ENCODE measurements around the gene C2orf81.

Gene C2orf81

DNA sequence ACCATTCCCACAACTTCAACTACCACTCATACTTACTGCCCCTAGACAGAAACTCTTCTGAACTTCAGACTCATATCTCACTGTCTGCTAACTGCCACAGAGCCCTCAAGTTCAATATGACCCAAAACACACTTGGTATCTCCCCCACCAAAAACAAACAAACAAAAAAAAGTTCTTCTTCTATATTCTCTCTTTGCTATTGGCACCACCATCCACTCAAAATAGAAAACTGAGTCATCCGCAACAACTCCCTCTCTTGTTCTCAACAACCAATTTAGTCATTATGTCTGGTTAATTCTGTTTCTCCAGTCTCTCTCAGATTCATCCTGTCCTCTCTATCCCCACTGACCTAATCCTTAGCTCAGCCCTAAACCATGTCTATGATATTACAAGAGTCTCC is 34.1 kb downstream of the C2orf81 start:
- DNase-seq: no peak

DNA sequence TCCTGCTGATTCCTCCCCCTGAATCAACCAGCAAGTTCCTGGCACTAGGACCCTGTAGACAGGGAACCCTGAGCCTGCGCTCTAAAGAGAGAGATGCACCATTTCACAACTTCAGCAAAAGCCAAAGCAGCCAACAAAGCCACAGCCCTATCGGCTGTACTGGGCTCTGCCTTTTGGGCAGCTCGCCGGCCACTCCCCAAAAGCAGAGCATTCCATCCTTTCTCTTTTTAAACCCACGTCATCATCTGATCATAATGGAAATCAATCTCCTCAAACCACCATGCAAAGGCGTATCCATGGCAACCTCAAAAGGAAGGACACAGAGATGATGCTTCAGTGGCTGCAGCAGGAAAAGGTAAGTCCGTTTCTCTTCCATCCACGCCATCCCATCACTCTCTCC is 36.0 kb downstream of the C2orf81 start:
- DNase-seq: no peak

DNA sequence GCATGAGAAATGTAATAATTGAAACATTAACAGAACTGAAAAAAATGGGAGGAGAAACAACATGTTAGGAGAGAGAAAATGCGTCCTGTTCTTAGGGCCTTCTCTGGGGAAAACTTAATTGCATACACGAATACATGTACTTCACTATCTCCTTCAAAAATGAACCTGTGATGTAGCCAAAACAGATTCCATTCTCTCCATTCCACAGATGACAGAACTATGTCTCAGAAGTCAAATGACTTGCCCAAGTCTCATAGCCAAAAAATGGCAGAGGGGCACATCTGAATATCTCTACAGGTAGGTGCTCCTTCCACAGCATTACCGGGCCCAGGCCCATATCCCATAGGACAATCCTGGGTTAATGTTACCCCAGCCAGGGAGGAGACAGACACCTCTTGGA is 37.4 kb downstream of the C2orf81 start:
- no peak for DNase-seq

DNA sequence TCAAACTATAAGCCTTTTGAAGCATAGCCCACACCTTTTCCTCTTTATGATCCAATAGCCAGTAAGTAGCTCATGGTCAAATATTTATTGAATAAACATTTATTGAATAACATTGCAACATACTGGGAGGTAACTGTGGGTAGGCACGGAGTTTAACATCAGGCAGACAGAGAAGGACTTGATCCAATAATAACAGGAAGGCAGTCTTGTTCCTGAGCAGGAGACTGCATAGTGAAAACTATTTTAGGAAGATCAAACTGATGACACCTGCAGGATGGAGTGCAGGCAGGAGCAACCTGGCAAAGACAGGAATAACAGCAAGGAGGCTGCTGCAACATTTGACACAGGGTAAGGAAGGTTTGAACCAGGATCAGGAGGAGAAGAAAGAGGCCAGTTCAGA is 38.2 kb downstream of the C2orf81 start:
- DNase-seq: no peak

DNA sequence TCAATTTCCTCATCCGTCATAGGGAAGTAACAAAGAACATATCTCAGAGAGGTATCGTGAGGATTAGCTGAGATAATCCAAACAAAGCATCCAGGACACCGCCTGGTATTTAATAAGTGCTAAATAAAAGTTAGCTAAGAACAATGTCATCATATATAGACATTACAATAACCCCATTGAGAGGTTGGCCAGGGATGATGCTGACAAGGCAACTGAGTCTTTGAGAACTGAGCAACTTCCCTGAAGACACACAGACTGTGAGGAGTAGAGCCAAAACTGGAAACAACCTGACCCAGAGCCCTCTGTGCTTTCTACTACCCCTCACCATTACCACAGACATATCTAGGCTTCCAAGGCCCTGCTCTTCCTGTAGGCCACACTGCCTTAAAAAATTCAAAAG is 39.7 kb downstream of the C2orf81 start:
- DNase-seq: no peak

DNA sequence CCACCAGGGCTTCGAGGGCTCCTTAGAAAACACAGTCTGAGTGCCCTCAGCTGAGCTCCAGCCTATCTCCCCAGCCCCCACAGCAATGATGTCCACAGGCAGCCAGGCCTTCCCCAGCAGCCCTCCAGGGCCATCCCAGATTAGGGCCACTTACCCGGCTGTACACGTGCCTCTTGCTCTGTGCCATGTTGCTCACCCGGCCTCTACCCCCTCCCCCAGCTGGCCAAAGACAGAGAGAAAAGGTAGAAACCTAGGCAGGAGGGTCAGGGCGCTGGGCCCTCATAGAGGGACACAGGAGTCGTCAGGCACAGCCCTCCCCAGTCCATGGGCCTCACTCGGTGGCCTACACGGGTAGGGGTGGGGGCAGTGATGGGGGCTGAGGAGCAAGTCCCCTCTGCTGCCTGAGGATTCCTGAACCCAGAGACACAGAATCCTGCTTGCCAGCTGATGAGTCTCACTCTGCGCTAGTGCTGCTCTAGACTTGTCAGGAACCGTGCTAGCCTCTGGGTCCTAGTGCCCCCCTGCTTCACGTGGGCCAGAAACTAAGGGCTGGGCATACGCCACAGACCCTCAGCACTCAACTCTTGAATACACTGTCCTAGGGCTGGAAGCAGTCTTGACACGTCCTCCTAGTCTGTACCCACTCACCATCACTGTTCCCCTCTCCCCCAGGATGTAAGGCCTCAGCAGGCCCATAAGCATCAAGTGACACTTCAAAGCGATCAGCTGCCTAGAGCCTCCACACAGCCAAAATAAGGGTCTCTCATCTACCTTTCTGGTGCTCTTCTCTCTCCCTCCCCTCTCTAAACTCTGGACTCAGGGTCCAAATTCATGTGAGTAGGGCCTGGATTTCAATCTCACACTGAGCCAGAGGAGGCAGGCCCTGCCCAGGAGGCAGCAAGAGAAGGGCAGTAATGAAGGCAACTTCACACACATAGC is 41.3 kb downstream of the C2orf81 start, which contains the start of gene DCTN1:
TSS of gene DCTN1 (minus strand) at position 461 of the 939 bp plus-strand sequence. CDS start at position 187, 274 bp downstream.
- DNase-seq: peak; percentile 57

DNA sequence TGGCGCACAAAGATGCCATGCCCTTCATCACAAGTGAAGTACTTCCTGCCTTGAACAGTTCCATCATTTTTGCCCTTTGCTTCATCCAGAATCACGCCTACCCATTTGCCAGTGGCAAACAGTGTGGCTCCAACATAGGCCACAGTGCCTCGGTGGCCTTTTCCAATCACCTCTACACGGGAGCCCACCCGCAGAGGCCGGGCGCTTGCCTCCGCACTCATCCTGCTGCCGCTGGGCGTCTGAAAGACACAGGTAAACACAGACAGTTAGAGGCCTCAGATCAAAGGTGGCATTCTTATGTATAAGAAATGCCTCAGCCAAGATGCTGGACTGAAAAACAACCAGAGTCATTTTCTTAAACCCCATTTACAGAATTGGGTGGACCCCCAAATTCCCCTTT is 43.4 kb downstream of the C2orf81 start:
- DNase-seq: no peak

DNA sequence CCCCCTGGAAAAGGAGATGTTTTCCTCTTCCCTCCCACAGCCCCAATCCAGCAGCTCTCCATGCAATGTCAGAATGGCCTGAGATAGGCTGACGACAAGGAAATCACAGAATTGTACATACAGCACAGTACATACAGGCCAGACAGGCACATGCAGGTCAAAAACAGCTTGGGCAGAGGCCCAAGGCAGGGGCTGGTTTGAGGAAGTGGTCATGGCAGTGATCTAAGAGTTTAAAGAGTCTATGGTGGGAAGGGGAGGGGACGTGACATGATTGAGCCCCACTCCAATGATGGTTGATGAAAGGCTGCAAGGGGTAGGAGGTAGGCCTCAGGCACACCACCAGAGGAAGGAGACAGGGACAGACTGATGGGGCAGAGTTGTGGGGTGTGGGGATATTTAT is 45.6 kb downstream of the C2orf81 start:
- no peak for DNase-seq

DNA sequence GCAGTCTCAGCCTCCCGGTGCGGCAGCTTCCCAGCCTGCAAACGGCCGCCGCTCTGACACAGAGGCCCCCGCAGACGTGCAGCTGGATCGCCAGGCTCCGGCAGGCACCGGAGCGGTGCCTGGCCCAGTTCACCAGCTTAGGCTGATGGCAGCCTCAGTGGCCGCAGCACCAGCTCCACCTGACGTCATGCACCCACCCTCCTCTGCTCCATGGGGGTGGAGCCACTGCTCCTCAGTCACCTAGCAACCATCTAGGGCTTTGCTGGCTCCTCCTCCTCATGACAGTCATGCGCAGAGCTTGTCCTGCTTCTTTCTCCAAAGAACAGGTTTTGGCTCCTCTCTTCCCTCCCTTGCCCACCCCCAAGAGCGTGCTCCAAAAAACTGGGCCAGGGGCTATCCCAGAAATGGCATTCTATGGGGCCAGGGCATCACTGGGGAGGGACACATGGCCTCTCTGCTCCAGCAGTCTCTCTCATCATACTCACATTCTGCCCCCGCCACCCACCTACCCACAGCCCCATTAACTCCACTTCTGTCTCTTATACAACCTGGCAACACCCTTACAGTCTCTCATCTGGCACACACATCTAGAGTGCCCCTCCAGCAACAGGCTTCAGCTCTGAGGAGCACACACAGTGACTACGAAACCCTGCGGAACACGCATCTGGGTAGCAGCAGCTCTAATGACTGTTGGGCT is 46.8 kb downstream of the C2orf81 start:
- DNase-seq: no peak

DNA sequence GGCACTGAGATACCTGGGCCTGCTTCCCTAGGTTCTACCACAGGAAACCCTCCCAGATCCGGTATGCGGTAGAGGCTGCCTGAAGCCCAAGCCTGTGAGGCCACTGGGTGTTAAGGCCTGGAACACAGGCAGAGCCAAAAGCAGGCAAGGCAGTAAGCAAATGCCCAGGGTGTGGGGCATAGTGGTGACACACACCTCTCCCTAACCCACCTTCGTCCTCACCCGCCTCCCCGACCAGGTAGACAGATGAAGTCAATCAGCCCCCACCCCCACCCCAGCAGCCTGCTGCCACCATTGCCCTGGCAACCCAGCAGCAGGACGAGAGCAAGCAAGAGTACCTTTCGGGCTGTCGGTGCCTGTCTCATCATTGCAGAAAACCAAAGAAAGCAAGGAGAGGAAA is 47.4 kb downstream of the C2orf81 start:
- DNase-seq: no peak

DNA sequence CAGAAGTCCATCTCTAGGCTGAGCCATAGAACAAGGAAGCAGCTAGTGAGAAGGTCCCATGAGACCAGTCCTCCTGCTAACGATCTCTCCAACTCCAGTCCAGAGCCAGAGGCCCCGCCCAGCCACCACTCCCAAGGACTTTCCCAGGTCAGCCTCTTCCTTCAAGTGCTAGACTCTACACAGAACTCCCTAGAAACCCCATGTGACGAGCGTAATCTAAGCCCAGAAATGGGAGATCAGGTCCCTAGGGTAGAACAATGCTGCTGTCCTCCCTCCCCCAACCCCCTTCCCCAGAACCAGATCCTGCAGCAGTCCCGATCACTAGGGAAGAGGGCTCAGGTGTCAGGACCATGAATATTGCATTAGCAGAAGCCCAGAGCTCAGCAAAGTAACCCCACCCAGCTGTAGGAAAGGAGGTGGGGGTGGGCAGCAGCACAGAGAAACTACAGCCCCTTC is 48.2 kb downstream of the C2orf81 start:
- no peak for DNase-seq

DNA sequence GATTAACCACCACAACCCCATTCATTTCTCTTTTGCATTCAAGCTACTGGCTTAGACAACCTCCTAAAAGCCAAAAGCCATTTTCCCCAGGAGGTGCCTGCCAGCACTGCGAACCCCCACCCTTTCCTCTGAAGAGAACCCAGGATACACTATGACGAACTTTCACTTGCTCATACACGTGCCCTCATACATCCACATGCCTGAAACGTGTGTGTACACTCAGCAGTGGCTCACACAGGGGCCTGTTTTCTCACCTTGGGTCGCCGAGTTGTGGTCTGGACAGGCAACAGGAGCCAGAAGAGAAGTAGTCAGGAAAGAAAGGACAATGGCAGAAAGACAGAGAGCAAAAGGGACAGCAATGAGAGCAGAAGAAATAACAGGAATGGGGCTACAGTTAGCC is 48.7 kb downstream of the C2orf81 start:
- DNase-seq: no peak

DNA sequence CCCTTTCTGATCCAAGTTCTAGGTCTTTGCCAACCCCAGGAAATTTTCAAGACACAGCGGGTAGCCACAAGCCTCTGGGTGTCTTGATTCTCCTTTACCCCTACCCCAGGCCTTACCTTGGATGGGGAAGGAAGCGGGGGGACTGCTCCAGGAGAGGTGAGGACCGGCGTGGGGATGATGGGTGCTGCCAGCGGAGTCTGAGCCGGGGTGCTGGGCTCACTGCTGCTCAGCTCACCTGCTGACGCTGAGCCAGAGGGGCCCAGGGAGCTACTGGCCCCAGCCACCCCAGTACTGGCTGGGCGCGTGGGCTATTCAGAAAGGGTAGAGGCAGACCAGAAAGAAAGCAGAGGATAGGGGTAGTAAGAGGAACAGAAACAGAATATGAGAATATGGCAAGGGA is 50.0 kb downstream of the C2orf81 start:
- DNase-seq: no peak

DNA sequence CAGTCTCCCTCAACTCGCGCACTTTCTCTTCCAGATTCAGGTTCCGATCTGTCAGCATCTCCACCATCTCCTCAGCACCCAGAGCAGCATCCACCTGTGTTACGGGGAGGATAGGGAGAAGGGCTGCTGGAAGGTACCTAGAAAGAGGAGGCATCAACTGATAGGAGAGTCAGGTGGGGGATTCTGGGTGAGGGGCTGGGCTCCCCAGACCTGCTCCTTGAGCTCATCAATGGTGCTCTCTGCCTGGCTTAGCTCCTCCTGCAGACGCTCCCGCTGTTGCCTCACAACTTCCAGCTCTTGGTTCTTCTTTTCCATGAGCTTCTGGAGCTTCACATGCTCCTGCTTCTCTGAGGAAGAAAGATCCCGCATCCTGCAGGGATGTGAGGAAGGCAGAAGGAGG is 51.4 kb downstream of the C2orf81 start:
- no peak for DNase-seq

DNA sequence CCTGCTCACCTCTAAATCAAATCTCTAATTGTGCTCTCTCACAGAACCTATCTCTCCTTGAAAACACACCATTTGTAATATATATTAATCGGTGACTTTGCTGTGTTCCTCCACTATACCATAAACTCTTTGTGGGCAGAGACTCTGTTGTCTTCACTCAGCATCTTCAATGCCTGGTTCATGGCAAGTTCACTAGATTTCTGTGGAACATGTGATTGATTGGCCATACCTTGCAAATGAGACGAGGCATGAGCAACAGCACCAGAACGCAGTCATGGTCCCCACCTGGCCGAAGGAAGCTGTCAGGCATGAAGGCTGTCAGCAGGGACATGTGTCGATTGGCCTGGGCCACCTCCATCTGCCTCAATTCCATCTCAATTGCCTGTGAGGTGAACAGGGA is 52.9 kb downstream of the C2orf81 start:
- no peak for DNase-seq

DNA sequence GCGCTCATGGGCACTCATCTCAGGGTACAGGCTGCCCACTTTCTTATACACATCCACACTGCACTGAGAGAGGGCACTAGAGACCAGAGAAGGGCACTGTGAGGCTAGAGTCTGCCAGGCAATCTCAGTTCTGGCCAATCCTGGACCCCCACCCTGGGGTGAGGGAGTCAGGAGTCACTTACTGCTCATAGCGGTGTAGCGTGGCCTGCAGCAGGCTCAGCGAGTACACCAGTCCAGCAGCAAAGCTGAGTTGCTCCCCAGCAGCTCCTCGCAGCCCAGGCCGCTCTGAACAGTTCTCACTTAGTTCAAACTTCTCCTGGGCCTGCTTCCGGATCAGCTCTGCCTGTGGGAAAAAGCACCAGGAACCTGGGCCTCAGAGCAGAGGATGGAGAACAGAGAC is 53.6 kb downstream of the C2orf81 start:
- no peak for DNase-seq

DNA sequence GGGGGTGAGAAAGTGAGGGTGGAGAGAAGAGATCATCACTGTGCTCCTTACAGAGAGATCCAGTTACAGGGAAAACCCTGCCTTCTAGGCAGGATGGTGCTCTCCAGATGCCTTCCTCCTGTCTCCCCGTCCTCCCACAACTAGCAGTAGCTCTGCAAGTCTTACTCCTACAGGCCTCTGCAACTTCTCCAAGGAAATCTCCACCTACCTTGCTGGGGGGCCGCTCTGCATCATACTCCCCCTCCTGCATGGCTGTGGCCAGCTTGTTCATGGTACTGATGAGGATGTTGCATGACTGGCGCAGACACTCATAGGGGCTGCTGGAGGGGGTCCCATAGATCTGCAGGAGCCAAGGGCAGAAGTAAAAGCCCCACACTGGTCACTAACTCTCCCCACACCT is 55.4 kb downstream of the C2orf81 start:
- no peak for DNase-seq

DNA sequence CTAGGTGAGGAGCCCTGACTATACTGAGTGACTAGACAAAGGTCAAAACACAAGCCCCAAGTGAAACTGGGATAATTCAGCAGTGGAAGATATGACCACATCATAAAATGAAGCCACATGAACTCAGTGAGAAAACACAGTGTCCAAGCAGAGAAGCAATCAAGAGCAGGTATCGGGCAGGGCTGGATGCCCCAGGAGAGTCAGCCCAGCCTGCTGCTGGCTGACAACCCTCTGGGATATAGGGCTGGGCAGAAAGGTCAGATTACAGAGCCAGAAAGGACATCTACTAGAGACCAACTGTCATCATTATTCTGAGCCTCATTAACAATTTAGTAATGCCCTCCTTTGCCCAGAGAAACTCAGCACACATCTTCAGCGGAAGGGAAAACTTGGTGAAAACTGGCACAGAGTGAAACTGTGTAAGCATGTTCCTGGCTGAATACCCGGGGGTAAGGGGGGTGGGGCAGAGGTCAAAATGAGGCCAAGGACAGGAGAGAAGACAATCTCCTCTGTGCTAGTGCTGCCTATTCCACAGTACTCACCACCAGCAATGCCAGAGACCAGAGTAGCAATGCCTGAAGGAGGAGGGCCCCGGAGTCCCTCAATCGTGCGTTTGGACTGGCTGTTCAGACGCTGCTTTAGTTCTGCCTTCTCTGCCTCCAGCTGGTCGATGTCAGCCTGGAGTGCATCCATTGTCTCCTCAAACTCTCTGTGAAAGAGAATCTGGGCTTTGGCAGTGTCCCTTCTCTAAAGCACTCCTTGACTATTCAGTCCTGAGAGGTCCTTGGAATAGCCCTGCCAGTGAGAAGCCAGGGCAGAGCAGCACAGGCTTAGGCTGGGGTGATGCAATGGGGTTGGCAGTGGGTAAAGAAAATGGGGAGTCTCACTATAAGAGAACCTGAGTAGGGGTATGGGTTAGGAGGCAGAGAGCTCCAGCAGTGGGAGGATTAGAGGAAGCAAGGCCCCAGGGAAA is 56.6 kb downstream of the C2orf81 start:
- no peak for DNase-seq

All from activated CD8-positive, alpha-beta memory T cell treated with anti-CD3 and anti-CD28 coated beads, Interleukin-2, amount 50 U/mL, for 48 hours (primary cell).